Parathyroid adenoma (tissue), 2 donors: ENCODE results near the gene GPC1.
"Not testable (repeated sequence)": the region's sequence is repeated elsewhere in the genome, so short reads cannot be mapped to it uniquely, and the experiment has no call there.

Source experiments
- H2AFZ ChIP-seq: fragments of 300-600 bp; sonication (generic); one replicate; pipeline ENCODE4 v1.7.0; 2017; ENCODE audit warnings: antibody characterized with exemption, mild to moderate bottlenecking
- H3K27ac ChIP-seq: fragments of 300-600 bp; sonication (generic); one replicate; pipeline ENCODE4 v1.7.0; 2017
- H3K27me3 ChIP-seq: fragments of 300-600 bp; sonication (generic); one replicate; pipeline ENCODE4 v1.7.0; 2017; ENCODE audit warnings: low read length; ENCODE audit not compliant: control insufficient read depth, insufficient read depth
- H3K36me3 ChIP-seq: fragments of 300-600 bp; sonication (generic); one replicate; pipeline ENCODE4 v1.7.0; 2017; ENCODE audit warnings: low read length; ENCODE audit not compliant: control insufficient read depth, insufficient read depth
- H3K4me1 ChIP-seq: fragments of 300-600 bp; sonication (generic); one replicate; pipeline ENCODE4 v1.7.0; 2017; ENCODE audit warnings: control low read depth
- H3K4me2 ChIP-seq: fragments of 300-600 bp; sonication (generic); one replicate; pipeline ENCODE4 v1.7.0; 2017; ENCODE audit warnings: low read length
- H3K4me3 ChIP-seq: fragments of 300-600 bp; sonication (generic); one replicate; pipeline ENCODE4 v1.7.0; 2017; ENCODE audit warnings: low read depth, low read length
- H3K79me2 ChIP-seq: fragments of 300-600 bp; sonication (generic); one replicate; pipeline ENCODE4 v1.7.0; 2017; ENCODE audit warnings: control low read depth
- H3K9ac ChIP-seq: fragments of 300-600 bp; sonication (generic); one replicate; pipeline ENCODE4 v1.7.0; 2017; ENCODE audit warnings: mild to moderate bottlenecking
- H3K9me3 ChIP-seq: fragments of 300-600 bp; sonication (generic); one replicate; pipeline ENCODE4 v1.7.0; 2017; ENCODE audit warnings: low read length; ENCODE audit not compliant: control insufficient read depth
- TF ChIP-seq, protein P1 (sequence below): fragments of 300-600 bp; sonication (generic); IDR thresholded peaks from one replicate; pipeline ENCODE4 v1.7.0; 2017; ENCODE audit warnings: antibody characterized with exemption, mild to moderate bottlenecking
- donor health status: primary hyperparathyroidism.

Gene GPC1

DNA sequence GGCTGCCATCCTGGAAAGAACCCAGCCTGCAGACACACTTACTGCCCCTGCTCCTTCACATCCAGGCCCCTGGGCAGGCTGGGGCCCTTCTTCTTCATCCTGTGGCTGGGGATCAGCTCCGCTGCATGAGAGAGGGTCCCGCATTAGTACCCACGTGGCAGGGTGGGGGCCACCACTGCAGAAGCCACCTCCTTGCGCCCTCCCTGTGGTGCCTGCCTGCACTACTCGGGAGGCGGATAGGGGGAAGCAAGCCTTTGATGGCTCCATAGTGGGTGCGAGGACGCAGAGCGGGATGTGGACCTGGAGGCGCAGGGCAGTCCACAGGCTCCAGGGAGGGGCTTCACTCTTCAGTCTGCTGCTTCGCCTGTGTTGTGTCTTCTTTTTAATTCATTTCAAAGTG, 46.7 kb downstream of the GPC1 start:
- Histone ChIP-seq H2AFZ (no peak overlapping the region), H3K79me2 (no peaks in the 10 kb centered on the region), H3K27me3 (no peaks in the 10 kb centered on the region), H3K36me3 (no peaks in the 10 kb centered on the region), H3K9ac (no peak overlapping the region), H3K4me2 (no peak overlapping the region), H3K9me3 (no peaks in the 10 kb centered on the region), H3K4me1 (no peaks in the 10 kb centered on the region), H3K27ac (no peak overlapping the region), H3K4me3 (no peak overlapping the region)
- TF ChIP-seq, protein P1, sequence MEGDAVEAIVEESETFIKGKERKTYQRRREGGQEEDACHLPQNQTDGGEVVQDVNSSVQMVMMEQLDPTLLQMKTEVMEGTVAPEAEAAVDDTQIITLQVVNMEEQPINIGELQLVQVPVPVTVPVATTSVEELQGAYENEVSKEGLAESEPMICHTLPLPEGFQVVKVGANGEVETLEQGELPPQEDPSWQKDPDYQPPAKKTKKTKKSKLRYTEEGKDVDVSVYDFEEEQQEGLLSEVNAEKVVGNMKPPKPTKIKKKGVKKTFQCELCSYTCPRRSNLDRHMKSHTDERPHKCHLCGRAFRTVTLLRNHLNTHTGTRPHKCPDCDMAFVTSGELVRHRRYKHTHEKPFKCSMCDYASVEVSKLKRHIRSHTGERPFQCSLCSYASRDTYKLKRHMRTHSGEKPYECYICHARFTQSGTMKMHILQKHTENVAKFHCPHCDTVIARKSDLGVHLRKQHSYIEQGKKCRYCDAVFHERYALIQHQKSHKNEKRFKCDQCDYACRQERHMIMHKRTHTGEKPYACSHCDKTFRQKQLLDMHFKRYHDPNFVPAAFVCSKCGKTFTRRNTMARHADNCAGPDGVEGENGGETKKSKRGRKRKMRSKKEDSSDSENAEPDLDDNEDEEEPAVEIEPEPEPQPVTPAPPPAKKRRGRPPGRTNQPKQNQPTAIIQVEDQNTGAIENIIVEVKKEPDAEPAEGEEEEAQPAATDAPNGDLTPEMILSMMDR, result no peak

DNA sequence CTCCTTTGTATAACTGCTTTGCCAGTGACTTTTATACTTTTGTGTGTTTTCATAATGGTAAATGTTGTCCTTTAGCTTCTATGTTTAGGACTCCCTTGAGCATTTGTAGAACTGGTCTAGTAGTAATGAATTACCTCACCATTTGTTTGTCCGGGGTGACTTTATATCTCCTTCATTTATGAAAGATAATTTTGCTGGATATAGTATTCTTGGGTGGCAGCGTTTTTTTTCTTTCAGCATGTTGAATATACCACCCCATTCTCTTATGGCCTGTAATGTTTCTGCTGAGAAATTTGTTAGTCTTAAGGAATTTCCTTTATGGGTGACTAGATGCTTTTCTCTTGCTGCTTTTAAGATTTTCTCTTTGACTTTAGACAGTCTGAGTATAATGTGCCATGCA, 56.0 kb downstream of the GPC1 start:
- no peaks in the 10 kb centered on the region for H3K9me3 ChIP-seq
- TF ChIP-seq, protein P1, result no peak
- H3K4me2 ChIP-seq, result no peak overlapping the region

DNA sequence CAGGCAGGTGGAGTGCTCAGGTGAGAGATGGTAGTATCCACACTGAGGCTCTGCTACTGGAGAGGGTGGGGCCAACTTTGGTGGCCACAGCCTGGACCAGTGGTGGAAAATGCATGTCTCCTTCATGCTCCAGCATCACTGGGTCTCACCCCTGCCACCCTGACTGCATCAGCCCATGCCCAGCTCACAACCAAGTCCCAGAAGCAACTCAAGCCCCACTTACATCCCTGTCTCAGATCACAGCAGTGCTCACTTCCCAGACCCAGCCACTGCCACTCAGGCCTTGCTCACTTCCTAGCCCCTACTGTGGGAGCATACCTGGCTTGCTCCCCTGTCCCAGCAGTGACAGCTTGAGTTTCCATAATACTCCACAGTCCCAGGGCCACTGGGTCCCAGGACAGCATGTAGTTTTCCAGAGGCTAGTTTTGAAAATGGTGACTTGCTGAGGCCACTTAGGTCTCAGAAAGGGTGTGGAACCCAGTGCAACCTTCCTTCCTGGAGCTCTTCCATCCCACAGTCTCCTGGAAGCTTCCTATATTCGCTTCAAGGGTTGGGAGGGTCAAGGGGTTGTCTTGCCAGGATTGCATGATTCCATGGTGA, 58.8 kb downstream of the GPC1 start:
- Histone ChIP-seq H3K9me3 (no peaks in the 10 kb centered on the region), H3K36me3 (no peaks in the 10 kb centered on the region), H3K9ac (no peak overlapping the region), H3K27ac (no peak overlapping the region), H3K4me3 (no peak overlapping the region), H3K4me2 (no peak overlapping the region), H3K27me3 (no peaks in the 10 kb centered on the region), H3K79me2 (no peaks in the 10 kb centered on the region), H3K4me1 (no peaks in the 10 kb centered on the region), H2AFZ (no peak overlapping the region)
- TF ChIP-seq, protein P1, result no peak

More for the DNA sequence above, 56.0 kb downstream of the GPC1 start:
- no peak overlapping the region for H3K27ac ChIP-seq
- no peak overlapping the region for H3K4me3 ChIP-seq
- no peaks in the 10 kb centered on the region for H3K27me3 ChIP-seq
- H3K9ac ChIP-seq, result no peak overlapping the region
- no peaks in the 10 kb centered on the region for H3K79me2 ChIP-seq
- H3K36me3 ChIP-seq, result no peaks in the 10 kb centered on the region
- no peak overlapping the region for H2AFZ ChIP-seq
- H3K4me1 ChIP-seq, result no peaks in the 10 kb centered on the region

DNA sequence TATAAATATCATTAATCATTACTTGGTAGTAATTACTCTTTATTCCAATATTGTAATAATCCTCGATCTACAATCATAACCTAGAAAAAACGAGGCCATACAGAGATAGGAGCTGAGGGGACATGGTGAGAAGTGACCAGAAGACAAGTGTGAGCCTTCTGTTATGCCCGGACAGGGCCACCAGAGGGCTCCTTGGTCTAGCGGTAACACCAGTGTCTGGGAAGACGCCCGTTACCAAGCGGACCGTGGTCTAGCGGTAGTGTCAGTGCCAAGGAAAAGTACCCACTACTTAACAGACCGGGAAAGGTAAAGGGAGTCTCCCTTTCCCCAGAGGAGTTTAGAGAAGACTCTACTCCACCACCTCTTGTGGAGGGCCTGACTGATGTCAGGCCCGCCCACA, 59.5 kb downstream of the GPC1 start:
- not testable (repeated sequence) for H3K79me2 ChIP-seq, H3K9me3 ChIP-seq, H3K27ac ChIP-seq, H3K4me2 ChIP-seq, H3K9ac ChIP-seq, H3K4me3 ChIP-seq, H3K4me1 ChIP-seq, H3K36me3 ChIP-seq, H3K27me3 ChIP-seq, H2AFZ ChIP-seq

DNA sequence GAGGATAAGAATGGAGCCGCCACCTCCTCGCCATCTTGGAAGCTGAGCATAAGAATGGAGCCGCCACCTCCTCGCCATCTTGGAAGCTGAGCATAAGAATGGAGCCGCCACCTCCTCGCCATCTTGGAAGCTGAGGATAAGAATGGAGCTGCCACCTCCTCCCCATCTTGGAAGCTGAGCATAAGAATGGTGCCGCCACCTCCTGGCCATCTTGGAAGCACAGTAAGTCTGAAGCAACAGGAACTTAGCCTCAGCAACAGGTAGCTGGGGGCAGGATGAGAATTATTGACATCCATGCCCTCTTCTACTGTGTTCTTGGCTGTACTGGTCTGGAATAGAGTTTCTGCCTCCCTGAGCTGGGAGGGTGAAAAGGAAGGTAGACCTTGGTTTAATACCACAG, 61.6 kb downstream of the GPC1 start:
- H3K79me2 ChIP-seq, H3K27ac ChIP-seq, H3K9me3 ChIP-seq, H3K4me3 ChIP-seq, H3K4me2 ChIP-seq, H3K9ac ChIP-seq, H3K4me1 ChIP-seq, H3K27me3 ChIP-seq, H3K36me3 ChIP-seq, H2AFZ ChIP-seq: not testable (repeated sequence)
